ENCODE results near the gene ZNF48. TPM values are rescaled to one million over a fixed set of nuclear protein-coding genes. Genes with fewer than 3 reads are reported as not detected.

ZNF48 gene
- total RNA-seq, 1 donor from 2014 or later: 12.6 TPM

DNA sequence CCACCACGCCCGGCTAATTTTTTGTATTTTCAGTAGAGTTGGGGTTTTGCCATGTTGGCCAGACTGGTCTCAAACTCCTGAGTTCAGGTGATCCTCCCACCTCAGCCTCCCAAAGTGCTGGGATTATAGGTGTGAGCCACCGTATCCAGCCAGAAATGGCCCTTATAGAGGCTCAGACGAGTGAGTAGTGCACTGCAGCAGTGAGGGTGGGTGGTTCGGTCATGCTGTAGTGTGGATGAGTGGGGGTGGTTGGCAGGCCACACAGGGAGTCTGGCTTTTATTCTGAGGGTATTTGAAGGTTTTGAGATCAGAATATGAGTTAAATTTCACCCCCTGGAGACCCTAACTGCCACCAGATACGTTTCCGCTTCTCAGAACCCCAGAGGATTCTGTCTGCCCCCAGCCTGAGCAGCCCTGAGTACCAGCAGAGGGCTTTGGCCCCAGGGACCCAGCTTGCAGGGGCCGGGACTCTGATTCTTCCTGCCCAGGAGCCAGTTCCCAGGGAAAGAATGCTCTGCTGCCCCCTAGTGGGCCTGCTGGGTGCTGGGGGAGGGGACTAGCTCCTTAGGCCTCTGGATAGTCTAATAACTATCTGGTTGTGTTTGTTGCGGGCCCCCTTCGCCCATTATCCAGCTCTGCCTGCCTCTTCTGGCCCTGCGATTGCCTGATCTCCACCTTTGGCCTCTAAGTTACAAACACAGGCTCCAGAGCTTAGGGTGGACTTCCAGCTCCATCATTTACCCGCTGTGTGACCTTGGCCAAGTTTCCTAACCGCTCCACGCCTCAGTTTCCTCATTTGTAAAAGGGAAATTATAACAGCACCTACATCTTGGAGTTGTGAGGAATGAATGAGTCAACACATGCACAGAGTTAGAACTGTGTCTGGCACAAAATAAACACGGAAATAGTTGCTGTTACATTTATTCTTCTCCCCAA lies 14.2 kb downstream of the ZNF48 start:
- no peak for DNase-seq (ENCODE audit: low read depth)
- no peak overlapping the region for H3K4me3 ChIP-seq (ENCODE audit: low read depth, low read length)
- TF ChIP-seq, protein P1, sequence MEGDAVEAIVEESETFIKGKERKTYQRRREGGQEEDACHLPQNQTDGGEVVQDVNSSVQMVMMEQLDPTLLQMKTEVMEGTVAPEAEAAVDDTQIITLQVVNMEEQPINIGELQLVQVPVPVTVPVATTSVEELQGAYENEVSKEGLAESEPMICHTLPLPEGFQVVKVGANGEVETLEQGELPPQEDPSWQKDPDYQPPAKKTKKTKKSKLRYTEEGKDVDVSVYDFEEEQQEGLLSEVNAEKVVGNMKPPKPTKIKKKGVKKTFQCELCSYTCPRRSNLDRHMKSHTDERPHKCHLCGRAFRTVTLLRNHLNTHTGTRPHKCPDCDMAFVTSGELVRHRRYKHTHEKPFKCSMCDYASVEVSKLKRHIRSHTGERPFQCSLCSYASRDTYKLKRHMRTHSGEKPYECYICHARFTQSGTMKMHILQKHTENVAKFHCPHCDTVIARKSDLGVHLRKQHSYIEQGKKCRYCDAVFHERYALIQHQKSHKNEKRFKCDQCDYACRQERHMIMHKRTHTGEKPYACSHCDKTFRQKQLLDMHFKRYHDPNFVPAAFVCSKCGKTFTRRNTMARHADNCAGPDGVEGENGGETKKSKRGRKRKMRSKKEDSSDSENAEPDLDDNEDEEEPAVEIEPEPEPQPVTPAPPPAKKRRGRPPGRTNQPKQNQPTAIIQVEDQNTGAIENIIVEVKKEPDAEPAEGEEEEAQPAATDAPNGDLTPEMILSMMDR (conservative IDR thresholded peaks at IDR 0.05; ENCODE audit: low read depth, low read length): peak; percentile 97

DNA sequence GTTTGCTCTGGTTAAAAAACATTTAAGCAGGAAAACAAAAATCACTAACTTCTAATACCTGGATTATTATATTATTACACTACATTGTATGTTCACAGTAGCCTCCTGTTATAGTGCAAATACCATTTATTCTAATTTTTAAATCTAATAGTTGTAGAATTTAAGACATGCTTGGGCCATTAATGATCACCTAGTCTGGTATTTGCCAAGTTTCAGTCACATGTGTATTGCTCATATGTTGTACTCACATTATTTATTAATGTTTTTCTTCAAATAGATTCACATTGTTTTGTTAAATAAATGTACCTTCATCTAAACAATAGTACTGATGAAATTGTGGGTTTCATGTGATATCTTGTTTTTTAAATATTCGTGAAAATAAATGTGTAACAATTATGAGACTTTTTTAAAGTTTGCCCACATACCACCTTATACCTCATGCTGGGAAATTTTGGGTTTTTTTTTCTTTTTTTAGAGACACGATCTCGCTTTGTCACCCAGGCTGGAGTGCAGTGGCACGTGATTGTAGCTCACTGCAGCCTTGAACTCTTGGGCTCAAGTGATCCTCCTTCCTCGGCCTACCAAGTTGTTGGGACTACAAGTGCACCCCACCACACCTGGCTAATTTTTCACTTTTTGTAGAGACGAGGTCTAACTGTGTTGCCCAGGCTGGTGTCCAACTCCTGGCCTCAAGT lies 18.0 kb downstream of the ZNF48 start:
- peak; percentile 60 for DNase-seq (ENCODE audit: low read depth)
- TF ChIP-seq, protein P1 (conservative IDR thresholded peaks at IDR 0.05; ENCODE audit: low read depth, low read length): no peak

DNA sequence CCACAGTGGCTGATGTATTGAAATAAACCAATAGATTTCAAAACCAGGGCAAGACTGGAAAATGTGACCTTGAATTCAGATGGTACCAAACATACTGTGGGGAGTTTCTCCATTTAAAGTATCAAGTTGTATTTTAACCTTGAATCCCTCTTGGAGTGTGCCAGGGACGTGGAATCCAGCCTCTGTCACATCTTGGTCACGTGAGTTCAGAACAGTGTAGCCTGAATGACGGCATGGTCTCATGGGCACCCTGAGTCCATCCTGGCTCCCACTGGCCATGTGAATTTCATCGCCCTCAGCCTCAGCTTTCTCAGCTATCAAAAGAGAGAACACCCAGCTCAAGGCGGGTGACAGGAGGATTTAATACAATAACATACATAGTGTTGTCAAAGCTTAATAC lies 18.9 kb downstream of the ZNF48 start:
- TF ChIP-seq, protein P1 (conservative IDR thresholded peaks at IDR 0.05; ENCODE audit: low read depth, low read length): no peak
- no peak for DNase-seq (ENCODE audit: low read depth)
- H3K4me3 ChIP-seq (ENCODE audit: low read depth, low read length): no peak overlapping the region

More for the DNA sequence above, 18.0 kb downstream of the ZNF48 start:
- H3K4me3 ChIP-seq (ENCODE audit: low read depth, low read length): no peak overlapping the region

DNA sequence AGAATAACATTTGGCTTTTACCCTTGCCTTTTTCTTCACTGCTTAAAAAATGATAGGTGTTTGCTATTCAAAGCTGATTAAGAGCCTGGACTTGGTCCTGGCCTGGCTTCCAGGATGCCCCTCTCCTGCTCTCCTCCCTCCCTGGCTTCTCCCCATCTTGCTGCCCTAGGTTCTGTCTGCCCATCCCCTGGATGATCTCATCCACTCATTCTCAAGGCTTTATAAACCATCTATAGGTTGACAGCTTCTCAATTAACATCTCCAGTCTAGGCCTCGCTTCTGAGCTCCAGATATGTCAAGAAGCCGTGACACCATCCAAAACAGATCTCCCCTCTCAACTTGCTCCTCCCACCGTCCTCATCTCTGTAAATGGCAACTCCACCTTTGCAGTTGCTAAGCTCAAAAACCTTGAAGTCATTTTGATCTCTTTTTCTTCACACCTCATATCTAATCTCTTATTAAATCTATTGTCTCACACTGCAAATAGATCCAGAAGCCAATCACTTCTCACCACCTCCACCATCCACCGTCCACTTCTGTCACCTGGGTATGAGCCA lies 20.9 kb downstream of the ZNF48 start:
- H3K4me3 ChIP-seq (ENCODE audit: low read depth, low read length): no peak overlapping the region
- DNase-seq (ENCODE audit: low read depth): no peak
- TF ChIP-seq, protein P1 (conservative IDR thresholded peaks at IDR 0.05; ENCODE audit: low read depth, low read length): no peak

DNA sequence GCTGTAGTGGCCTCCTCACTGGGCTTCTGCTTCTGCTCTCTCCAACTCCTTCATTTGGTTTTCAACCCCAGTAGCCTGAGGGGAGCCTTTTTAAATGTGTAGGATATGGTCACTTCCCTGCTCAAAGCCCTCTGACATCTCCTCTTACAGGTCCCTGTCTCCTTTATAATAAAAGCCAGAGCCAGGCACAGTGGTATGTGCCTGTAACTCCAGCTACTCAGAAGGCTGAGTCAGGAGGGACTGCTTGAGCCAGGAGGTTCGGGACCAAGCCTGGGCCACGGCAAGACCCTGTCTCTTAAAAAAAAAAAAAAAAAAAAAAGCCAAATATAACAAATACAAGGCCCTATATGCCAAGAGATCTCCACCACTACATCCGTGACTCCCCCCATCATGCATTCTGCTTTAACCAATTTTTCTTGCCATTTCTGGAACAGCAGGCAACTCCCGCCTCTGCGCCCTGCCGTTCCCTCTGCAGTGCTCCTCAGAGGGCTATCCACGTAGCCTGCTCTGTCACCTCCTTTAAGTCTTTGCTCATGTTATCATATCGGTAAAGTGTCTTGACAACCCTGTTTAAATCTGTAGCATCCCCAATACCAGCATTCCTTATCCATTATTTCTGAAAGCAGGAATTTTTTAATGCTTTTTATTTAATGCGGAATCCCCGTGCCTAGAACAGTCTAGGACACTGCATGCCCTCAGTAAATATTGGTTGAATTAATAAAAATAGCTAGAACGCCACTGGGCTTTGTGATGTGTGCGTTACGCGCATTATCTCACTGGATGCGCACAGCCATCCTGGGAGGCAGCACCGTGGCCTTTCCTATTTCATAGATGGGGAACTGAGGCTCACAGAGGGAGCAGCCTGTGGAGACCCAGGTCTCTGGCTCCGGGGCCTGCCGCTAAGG lies 21.7 kb downstream of the ZNF48 start:
- TF ChIP-seq, protein P1 (conservative IDR thresholded peaks at IDR 0.05; ENCODE audit: low read depth, low read length): no peak
- no peak for DNase-seq (ENCODE audit: low read depth)
- H3K4me3 ChIP-seq (ENCODE audit: low read depth, low read length): peak overlapping the region; percentile 60

Data from epithelial cell of proximal tubule (primary cell).